ENCODE measurements around the gene GSPT1.
A peak's percentile ranks its signal among the peaks of the same experiment; 100 is the strongest.
"Not testable (repeated sequence)": the region's sequence is repeated elsewhere in the genome, so short reads cannot be mapped to it uniquely, and the experiment has no call there.

Gene GSPT1

DNA sequence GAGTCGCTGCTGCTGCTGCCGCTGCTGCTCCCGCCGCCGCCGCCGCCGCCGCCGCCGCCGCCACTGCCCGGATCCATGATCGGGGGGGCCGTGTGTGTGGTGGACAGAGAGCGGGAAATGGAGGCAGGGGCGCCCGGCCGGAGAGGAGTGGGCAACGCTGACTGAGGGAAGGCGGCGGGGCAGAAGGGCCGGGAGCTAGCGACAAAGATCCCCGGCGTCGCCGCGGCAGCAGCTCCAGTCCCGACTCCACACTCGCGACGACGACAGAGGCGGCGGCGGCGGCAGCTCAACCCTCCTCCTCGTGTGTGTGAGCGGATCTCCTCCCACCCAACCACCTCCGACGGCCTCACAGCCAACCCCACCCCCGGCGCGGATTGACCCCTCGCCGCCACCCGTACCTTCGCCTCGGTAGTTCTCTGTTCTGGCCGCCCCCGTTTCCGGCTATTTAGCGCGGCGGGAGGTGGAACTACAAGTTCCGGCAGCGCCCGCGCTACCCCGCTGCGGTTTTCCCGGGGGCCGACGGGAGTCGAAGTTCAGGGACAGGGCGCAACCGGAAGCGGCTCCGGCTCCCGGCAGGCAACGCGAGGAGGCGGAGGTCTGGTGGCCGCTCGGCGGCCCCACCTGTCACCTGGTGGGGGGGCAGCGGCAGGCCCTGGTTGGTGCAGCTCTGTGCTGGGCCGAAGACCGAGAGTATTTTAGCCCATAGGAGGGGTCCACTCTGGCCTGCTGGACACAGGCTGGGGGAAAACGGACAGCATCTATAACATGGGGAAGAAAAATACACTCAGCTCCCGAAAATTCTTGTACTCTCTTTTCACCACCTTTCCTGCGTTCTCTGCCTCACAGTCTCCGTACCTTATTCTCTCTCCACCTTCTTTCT lies at the start of gene GSPT1:
Gene GSPT1, minus strand, starts transcription at position 313 of the 880 bp plus-strand sequence. Its CDS starts 236 bp downstream, at position 77.
- peak; percentile 97 for DNase-seq (ENCODE audit: low spot score)

DNA sequence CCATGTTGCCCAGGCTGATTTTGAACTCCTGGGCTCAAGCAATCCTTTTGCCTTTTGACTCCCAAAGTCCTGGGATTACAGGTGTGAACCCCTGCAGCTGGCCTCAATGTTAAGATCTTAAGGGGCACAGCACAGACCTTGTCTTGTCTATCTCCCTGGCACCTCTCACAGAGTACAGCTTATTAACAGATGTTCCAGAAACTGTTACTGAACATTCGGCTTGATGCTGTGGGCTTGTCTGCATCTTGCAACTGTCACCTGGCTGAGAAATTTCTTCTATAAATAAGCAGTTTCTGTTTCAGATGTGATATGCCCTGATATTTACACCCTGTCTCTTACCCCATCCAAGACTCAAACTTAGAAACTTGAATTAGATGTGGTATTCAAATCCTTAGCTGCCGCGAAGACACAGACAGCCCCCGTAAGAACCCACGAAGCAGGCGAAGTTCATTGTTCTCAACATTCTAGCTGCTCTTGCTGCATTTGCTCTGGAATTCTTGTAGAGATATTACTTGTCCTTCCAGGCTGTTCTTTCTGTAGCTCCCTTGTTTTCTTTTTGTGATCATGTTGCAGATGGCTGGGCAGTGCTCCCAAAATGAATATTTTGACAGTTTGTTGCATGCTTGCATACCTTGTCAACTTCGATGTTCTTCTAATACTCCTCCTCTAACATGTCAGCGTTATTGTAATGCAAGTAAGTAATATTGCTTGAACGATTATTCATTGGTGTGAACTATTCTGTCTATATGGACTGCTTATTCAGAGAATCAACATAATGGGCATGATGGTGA lies 49.2 kb upstream of the GSPT1 start, which contains the start of gene TNFRSF17:
Gene TNFRSF17, plus strand, starts transcription at position 450 of the 791 bp plus-strand sequence. Its CDS starts 115 bp downstream, at position 565.
- DNase-seq (ENCODE audit: low spot score) = no peak

DNA sequence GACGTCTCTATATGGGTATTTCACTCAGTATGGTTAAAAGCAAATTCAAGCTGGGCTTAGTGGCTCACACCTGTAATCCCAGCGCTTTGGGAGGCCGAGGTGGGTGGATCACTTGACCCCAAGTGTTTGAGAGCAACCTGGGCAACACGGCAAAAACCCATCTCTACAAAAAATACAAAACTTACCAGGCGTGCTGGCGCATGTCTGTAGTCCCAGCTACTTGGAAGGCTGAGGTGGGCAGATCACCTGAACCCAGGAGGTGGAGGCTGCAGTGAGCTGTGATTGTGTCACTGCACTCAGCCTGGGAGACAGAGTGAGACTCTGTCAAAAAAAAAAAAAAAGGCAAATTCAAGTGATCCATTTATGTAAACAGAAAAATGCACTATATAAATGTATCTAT lies 48.0 kb upstream of the GSPT1 start:
- no peak for DNase-seq (ENCODE audit: low spot score)

DNA sequence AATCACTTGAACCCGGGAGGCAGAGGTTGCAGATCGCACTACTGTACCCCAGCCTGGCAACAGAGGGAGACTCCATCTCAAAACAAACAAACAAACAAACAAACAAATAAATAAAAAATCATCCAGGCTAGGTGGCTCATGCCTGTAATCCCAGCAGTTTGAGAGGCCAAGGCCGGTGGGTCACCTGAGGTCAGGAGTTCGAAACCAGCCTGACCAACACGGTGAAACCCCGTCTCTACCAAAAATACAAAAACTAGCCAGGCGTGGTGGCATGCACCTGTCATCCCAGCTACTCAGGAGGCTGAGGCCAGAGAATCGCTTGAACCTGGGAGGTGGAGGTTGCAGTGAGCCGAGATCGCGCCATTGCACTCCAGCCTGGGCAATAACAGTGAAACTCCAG lies 47.2 kb upstream of the GSPT1 start:
- not testable (repeated sequence) for DNase-seq (ENCODE audit: low spot score)

DNA sequence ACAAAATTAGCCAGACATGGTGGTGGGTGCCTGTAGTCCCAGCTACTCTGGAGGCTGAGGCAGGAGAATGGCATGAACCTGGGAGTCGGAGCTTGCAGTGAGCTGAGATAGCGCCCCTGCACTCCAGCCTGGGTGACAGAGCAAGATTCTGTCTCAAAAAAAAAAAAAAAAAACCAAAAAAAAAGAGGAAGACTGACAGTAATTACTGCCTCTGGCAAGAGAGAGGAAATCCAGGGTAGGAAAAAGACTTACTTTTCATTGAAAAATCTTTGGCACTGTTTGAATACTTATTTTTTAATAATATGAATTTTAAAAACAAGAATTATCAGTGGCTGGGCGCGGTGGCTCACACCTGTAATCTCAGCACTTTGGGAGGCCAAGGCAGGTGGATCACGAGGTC lies 46.7 kb upstream of the GSPT1 start:
- not testable (repeated sequence) for DNase-seq (ENCODE audit: low spot score)

DNA sequence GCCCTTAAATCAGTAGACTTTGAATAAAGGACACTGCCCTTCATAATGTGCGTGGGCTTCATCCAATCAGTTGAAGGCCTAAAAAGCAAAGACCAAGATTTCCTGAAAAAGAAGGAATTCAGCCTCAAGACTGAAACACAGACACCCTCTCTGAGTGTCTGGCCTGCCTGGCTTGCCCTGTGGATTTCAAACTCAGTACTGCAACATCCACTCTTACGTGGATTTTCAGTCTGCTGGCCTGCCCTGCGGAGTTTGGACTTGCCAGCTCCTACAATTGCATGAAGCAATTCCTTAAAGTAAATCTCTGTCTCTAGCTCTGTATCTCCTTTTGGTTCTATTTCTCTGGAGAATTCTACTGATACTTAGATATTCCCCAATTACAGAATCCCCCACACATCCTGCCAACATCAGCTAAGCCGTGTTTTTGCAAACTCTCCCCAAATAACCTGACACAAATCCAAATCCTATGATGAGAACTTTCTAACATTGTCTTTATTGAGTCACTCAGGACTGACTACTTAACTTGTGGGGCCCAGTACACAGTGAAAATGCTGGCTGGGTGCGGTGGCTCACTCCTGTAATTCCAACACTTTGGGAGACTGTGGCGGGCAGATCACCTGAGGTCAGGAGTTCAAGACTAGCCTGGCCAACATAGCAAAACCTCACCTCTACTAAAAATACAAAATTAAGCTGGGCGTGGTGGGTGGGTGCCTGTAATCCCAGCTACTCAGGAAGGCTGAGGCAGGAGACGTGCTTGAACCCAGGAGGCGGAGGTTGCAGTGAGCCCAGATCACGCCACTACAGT lies 42.0 kb upstream of the GSPT1 start:
- no peak for DNase-seq (ENCODE audit: low spot score)

DNA sequence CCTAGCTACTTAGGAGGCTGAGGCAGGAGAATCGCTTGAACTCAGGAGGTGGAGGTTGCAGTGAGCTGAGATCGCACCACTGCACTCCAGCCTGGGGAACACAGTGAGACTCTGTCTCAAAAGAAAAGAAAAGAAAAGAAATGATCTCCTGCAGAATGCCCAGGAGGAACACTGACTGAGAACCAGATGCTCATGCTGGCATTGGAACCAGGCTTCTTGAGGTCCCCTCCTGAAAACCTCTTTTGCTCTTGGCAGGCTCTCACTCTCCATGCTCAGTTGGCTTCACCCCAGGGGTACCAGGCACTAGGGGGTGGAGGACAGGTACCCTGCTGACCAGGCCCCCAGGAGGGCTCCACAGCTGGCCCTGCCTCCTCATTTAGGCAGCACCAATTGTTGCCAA lies 40.8 kb upstream of the GSPT1 start:
- DNase-seq (ENCODE audit: low spot score) = no peak

DNA sequence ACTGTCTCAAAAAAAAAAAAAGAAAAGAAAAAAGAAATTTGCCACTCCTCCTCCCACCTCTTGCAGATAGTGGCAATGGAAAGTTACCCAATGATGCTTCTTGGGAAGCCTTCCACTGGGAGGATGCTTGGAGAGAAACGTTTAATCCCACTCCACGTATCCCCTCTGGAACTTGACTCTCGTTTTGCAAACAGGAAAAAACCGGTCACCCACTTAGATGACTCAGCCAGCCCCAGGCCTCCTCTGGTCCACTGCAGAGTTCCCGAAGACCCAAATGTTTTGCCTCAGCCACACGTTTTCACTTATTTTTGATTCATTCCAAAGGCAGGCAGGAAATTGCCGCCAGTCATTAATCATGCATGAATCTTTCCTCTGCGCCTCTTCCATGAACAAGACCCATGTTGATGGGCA lies 40.0 kb upstream of the GSPT1 start:
- no peak for DNase-seq (ENCODE audit: low spot score)

DNA sequence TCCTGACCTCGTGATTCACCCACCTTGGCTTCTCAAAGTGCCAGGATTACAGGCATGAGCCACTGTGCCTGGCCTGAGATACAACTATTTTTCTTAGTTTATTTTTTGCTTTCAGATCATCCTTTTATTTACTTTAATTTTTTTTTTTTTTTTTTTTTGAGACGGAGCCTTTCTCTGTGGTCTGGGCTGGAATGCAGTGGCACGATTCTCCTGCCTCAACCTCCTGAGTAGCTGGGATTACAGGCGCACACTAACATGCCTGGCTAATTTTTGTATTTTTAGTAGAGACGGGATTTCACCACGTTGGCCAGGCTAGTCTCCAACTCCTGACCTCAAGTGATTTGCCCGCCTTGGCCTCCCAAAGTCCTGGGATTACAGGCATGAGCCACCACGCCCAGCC lies 37.8 kb upstream of the GSPT1 start:
- DNase-seq (ENCODE audit: low spot score) = not testable (repeated sequence)

DNA sequence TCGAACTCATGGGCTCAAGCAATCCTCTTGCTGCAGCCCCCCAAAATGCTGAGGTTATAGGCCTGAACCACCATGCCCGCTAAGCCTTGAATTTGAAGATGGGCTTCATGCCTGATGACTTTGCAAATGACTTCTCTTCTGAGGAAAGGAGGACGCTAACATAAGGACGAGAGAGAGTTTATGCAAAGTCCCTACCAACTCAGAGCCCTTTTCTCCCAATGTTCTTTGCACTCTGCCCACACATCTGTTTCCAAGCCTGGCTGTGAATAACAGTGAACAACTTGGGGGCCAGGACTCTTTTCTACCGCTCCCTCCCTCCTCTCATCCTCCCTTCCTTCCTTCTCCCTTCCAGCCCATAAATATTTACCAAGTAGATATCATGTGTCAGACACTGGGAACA lies 34.6 kb upstream of the GSPT1 start:
- no peak for DNase-seq (ENCODE audit: low spot score)

DNA sequence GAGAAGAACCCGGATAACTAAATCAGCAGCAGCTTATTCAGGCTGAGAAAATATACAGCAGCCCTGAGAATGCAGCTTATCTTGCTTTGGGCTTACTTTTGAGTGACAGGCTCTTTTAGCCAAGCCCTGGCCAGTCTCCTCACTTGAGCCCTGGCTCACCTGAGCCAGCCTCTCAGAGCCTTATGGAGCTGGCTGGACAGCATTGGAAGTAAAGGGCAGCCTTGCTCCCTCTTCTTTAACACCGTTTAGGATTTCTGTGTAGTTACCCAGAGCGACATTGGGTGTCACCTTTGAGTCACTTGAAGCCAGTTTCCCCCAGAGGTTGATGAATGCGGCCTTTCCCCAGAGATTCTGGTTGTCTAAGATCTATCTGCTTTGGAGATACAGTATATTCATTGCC lies 33.8 kb upstream of the GSPT1 start:
- DNase-seq (ENCODE audit: low spot score) = peak; percentile 72

DNA sequence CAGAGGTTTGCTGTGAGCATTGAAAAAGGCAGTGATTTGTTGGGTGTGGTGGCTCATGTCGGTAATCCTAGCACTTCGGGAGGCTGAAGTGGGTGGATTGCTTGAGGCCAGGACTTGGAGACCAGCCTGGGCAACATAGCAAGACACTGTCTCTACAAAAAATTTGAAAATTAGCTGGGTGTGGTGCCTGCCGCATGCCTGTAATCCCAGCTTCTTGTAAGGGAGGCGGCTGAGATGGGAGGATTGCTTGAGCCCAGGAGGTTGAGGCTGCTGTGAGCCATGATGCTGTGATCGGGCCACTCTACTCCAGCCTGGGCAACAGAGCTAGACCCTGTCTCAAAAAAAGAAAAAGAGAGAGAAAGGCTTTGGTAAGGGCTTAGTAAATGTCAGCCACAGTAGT lies 33.1 kb upstream of the GSPT1 start:
- no peak for DNase-seq (ENCODE audit: low spot score)

DNA sequence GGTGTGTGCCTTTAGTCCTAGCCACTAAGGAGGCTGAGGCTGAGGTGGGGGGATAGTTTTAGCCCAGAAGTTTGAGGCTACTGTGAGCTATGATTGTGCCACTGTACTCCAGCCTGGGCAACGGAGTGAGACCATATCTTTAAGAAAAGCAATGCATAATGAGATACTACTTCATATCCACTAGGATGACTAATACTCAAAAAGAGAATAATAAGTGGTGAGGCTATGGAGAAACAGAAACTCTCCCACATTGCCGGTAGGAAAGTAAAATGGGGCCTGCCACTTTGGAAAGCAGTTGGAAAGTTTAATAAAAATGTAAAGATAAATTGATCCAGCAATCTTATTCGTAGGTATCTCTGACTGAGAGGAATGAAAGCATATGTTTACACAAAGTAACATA lies 30.7 kb upstream of the GSPT1 start:
- no peak for DNase-seq (ENCODE audit: low spot score)

DNA sequence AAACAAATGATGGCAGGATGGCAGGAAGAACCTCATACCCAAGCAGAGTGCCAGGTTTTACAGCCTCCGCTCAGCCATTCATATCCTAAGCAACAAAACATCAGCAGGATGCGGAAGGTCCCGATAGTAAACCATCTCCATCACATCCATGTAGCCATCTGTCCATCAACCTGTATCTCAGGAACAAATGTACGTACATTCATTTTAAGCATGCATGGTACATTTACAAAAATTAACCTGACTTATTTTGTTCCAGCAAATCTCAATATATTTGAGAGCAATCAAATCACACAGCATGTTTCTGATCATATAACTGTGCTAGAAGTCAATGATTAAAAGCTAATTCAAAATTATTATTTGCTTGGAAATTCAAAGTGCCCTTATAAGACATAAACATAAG lies 26.2 kb upstream of the GSPT1 start, which contains the start of gene NPIPB2:
Gene NPIPB2, minus strand, starts transcription at position 101 of the 400 bp plus-strand sequence. Its CDS starts 0 bp downstream, at position 101.
- DNase-seq (ENCODE audit: low spot score) = not testable (repeated sequence)

DNA sequence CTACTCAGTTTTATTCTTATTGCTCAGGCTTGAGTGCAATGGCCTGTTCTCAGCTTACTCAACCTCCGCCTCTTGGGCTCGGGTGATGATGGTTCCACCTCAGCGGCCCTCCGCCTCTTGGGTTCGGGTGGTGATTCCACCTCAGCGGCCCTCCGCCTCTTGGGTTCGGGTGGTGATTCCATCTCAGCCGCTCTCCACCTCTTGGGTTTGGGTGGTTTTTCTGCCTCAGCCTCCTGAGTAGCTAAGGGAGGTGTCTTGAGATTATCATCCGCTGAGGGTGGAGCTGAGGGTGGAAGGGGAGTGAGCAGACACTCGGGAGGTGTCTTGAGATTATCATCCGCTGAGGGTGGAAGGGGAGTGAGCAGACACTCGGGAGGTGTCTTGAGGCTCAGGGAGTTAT lies 11.6 kb upstream of the GSPT1 start:
- not testable (repeated sequence) for DNase-seq (ENCODE audit: low spot score)

DNA sequence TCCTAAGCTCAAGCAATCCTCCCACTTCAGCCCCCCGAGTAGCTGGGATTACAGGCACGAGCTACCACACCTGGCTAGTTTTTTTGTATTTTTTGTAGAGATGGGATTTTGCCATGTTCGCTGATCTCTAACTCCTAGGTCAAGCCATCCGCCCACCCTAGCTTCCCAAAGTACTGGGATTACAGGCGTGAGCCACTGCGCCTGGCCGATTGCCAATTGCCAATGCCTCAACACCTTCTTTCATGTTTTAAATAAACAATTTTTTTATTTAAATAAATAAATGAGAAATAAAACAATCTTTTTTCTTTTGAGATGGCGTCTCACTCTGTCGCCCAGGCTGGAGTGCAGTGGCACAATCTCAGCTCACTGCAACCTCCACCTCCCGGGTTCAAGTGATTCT lies 8.3 kb upstream of the GSPT1 start:
- not testable (repeated sequence) for DNase-seq (ENCODE audit: low spot score)

DNA sequence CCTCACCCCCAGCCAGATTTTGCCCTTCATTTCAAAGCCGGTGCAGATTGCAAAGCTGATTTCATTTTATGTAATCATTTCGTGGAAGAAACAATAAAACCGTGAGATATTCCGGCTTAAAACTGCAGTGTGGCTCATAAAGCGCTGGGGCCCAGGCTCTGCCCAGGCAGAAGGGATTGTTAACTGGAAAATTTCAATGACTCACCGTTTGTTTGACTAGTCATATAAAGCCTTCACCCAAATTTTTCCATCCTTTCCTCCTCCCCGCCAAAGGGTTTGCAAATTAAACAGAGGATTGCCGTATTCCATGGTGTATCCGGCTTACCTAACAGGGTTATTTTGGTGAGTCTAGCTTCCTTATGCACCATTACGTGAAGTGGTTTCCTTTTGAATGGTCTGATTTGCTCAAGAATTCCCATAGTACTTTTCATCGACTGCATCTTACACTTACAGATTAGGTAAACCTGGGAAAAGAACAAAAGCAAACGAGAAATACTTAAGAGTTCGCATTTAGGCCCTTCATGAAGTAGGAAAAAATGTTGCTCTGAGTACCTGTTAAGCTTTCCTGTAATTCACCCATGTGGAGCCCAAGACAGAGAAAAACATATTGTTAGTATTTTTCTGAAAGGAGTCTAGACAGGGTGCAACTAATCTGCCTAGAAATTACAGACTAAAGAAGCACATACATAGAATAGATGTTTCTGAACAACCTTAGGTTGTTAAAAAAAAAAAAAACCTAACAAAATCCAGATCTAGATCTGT lies 949 bp upstream of the GSPT1 start:
- DNase-seq (ENCODE audit: low spot score) = peak; percentile 94

DNA sequence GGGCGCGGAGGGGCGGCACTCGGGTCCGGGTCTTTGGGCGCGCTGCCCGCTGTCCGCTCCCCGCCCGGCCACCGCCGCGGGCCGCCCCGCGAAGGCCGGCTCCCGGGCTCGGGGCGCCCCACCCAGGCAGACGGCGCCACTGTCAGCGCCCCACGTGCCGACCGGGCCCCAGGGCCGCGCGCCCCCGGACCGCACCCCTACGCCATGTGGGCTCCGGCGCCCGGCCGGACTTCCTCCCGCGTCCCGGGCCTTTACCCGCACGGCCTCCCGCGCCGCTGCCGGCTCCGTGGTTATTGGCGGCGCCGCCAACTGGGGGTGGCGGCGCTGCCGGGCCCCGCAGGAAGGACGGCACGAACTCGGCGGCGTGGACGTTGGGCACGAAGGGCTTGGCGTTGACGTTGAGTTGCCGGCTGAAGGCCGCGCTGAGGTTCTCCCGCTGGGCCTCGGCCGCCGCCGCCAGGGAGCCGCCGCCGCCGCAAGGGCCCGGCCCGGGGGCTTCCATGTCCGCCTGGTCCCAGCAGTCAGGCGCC lies 577 bp downstream of the GSPT1 start:
- peak; percentile 33 for DNase-seq (ENCODE audit: low spot score)

DNA sequence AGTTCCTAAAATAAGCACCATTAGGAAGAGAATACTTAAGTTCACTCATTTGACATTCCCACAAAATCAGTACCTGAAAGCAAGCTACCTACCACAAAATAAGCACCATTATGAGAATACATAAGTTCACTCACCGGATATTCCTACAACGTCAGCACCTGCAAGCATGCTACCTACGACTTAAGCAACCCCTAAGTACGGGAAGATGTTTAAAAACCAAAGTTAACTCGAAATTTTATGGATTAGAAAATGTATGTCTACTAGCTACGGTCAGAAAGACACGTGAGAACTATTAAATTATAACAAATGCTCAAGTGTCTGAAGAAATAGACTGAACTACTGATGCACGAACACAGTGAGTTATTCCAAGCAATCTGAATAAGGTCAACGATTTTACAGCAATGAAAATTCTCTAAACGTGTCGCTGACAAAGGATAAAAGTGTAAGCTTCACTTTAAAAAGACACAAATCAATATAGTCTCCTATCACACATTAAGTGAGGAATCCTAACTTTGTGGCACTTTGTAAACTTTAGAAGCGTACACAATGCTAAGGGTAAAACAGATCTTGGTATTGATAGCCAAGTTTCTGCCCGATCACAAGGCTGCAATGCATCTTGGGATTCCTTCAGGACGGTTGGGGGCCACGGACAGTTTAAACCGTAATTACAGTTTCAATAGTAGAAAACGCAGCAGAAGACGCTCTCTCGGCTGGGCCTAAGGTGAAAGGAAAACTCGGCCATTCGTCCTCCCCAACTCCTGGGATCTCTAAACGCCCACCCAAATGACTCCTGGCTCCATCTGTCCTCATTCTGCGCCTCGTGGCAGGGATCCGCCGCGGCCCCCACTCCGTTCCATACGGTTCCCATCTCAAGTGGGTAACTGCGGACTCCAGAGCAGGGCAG lies 1.3 kb downstream of the GSPT1 start:
- peak; percentile 44 for DNase-seq (ENCODE audit: low spot score)
